SU-DHL-6 (cell line): ENCODE results near the gene PDZRN3.

ENCODE experiments used
- CTCF ChIP-seq: fragments of 200-600 bp; sonication (generic); IDR thresholded peaks from one replicate; pipeline ENCODE4 v1.5.1; 2017; ENCODE audit warnings: antibody characterized with exemption, mild to moderate bottlenecking, low read length, moderate library complexity; ENCODE audit not compliant: insufficient read depth, poor library complexity, severe bottlenecking
- EZH2phosphoT487 ChIP-seq: fragments of 200-600 bp; sonication (generic), shearing (Covaris generic); conservative IDR thresholded peaks from 2 replicates; pipeline ENCODE4 v1.6.1; 2018; ENCODE audit warnings: mild to moderate bottlenecking, antibody characterized with exemption, low read length, moderate library complexity, mixed read lengths

DNA sequence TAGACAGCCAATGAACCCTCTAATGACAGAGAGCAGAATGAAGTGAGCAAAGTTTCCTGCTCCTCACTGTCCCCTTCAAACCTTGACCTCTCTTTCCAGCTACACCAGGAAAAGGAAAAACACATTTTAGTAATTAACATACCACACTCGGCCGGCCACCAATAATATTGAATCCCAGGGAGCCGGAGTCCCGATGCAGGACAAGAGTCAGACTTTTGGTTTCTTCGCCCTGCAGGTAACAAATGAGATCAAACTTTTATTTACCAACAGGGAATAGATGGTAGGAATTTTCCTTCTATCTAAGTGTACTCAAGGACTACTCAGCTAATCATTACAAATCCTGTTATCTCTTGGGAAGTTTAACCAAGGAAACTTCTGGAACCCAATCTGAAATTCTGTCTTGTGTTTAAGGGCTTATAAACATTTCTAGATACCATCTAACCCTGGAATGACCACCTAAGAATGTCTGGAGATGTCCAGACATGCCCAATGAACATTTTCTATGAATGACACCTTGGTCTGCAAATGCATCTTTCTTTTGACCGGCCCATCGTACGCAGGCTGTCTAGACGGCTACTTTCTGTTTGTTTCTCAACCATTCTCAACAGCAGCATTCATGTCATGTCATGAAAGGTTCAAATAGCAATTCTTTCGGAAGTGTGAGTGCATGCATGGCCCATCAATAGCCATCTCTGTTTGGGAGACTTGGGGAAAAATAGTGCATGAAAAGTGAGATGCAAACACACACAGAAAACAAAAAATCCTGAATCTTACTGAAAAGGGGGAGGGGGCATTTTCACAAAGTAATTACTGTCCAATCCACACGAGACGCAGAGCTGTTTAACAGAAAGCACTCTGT is 16.1 kb downstream of the PDZRN3 start:
- TF ChIP-seq CTCF (no peak), EZH2phosphoT487 (no peak)
